WTC11 (cell line): ENCODE measurements around the gene PLEKHG5.

Experiments used
- CTCF ChIP-seq: fragments of 200-600 bp; IDR thresholded peaks from 2 replicates; pipeline ENCODE4 v1.8.0; 2022; ENCODE audit warnings: antibody characterized with exemption
- ESRRA ChIP-seq: sonication (generic); formaldehyde crosslinking; IDR thresholded peaks from 2 replicates; pipeline ENCODE4 v1.8.1; 2022; ENCODE audit warnings: mild to moderate bottlenecking, missing genetic modification reagents, borderline replicate concordance
- IRF2 ChIP-seq: sonication (generic); formaldehyde crosslinking; IDR thresholded peaks from 2 replicates; pipeline ENCODE4 v1.8.0; 2022; ENCODE audit warnings: low read depth, missing genetic modification reagents, borderline replicate concordance

GRCh38 chr1:6535214-6535613 is 43.7 kb upstream of the PLEKHG5 start:
- TF ChIP-seq IRF2 (CRISPR knock-in tag): no peak
- no peak for TF ChIP-seq CTCF
- TF ChIP-seq ESRRA: no peak
